Hepatocyte (in vitro differentiated cells): Measurements from ENCODE around the gene RHOT2. TPM values are rescaled to one million over a fixed set of nuclear protein-coding genes. Genes with fewer than 3 reads are reported as not detected.
A peak's percentile ranks its signal among the peaks of the same experiment; 100 is the strongest.

Experiments used
- DNase-seq: peaks from one replicate; pipeline ENCODE4 v3.0.0-alpha.2; 2016; ENCODE audit warnings: low spot score
- H2AFZ ChIP-seq: fragments of 200-600 bp; sonication (generic); 2 replicates; pipeline ENCODE4 v1.6.0; 2016; ENCODE audit warnings: antibody characterized with exemption, mild to moderate bottlenecking
- H3K27ac ChIP-seq: fragments of 200-600 bp; sonication (generic); 2 replicates; pipeline ENCODE4 v1.5.1; 2016; ENCODE audit warnings: mild to moderate bottlenecking
- H3K27me3 ChIP-seq: fragments of 200-600 bp; sonication (generic); 2 replicates; pipeline ENCODE4 v1.6.1; 2016
- H3K36me3 ChIP-seq: fragments of 200-600 bp; sonication (generic); replicated peaks from 2 replicates; pipeline ENCODE4 v1.5.1; 2016; ENCODE audit warnings: low read depth; ENCODE audit not compliant: insufficient read depth
- H3K4me1 ChIP-seq: fragments of 200-600 bp; sonication (generic); 2 replicates; pipeline ENCODE4 v1.5.1; 2016; ENCODE audit warnings: mild to moderate bottlenecking, moderate library complexity; ENCODE audit not compliant: insufficient read depth
- H3K4me2 ChIP-seq: fragments of 200-600 bp; sonication (generic); 2 replicates; pipeline ENCODE4 v1.6.0; 2016
- H3K4me3 ChIP-seq: fragments of 200-600 bp; sonication (generic); 2 replicates; pipeline ENCODE4 v1.5.1; 2016; ENCODE audit warnings: mild to moderate bottlenecking
- H3K79me2 ChIP-seq: fragments of 200-600 bp; sonication (generic); 2 replicates; pipeline ENCODE4 v1.6.0; 2017; ENCODE audit warnings: mild to moderate bottlenecking
- H3K9me2 ChIP-seq: fragments of 200-600 bp; sonication (generic); replicated peaks from 2 replicates; pipeline ENCODE4 v1.6.0; 2017; ENCODE audit warnings: mild to moderate bottlenecking; ENCODE audit not compliant: insufficient read depth
- H3K9me3 ChIP-seq: fragments of 200-600 bp; sonication (generic); 2 replicates; pipeline ENCODE4 v1.5.1; 2016; ENCODE audit warnings: low read depth, mild to moderate bottlenecking
- H4K20me1 ChIP-seq: fragments of 200-600 bp; sonication (generic); 2 replicates; pipeline ENCODE4 v1.6.0; 2016; ENCODE audit warnings: mild to moderate bottlenecking; ENCODE audit not compliant: insufficient read depth, poor library complexity, severe bottlenecking
- EZH2 ChIP-seq: fragments of 200-600 bp; sonication (generic); IDR thresholded peaks from 2 replicates; pipeline ENCODE4 v1.6.1; 2016; ENCODE audit warnings: antibody characterized with exemption, mild to moderate bottlenecking, borderline replicate concordance
- EZH2phosphoT487 ChIP-seq: fragments of 200-600 bp; sonication (generic); IDR thresholded peaks from one replicate; pipeline ENCODE4 v1.6.1; 2018; ENCODE audit warnings: antibody characterized with exemption, mild to moderate bottlenecking, low read depth, moderate library complexity; ENCODE audit not compliant: unreplicated experiment, severe bottlenecking
- WGBS: methylation state at CpG from one replicate; pipeline ENCODE4 v1.1.6; 2016; ENCODE audit warnings: low lambda C conversion rate; ENCODE audit errors: missing lambda C conversion rate; 5-methylcytosine and 5-hydroxymethylcytosine counted together
- polyA plus RNA-seq: library from polyadenylated mRNA; unstranded; fragments of >200 nt; fragmentation: Nextera tagmentation; extraction: Ambion mirVana; gene quantifications from 2 replicates; pipeline ENCODE4 v1.2.1, GENCODE V29; 2016
- total RNA-seq: library from RNA; depleted of rRNA; stranded (reverse); fragments of >200 nt; gene quantifications from 2 replicates; pipeline ENCODE4 v1.2.3, GENCODE V29; 2014
- TF ChIP-seq, protein P1 (sequence below): fragments of 200-600 bp; sonication (generic); IDR thresholded peaks from 2 replicates; pipeline ENCODE4 v1.5.1; 2016; ENCODE audit warnings: antibody characterized with exemption, mild to moderate bottlenecking; ENCODE audit not compliant: poor library complexity

RHOT2 gene
- total and polyA plus RNA-seq, 2 experiments from 2014 or later: 63.2 to 158 TPM

DNA sequence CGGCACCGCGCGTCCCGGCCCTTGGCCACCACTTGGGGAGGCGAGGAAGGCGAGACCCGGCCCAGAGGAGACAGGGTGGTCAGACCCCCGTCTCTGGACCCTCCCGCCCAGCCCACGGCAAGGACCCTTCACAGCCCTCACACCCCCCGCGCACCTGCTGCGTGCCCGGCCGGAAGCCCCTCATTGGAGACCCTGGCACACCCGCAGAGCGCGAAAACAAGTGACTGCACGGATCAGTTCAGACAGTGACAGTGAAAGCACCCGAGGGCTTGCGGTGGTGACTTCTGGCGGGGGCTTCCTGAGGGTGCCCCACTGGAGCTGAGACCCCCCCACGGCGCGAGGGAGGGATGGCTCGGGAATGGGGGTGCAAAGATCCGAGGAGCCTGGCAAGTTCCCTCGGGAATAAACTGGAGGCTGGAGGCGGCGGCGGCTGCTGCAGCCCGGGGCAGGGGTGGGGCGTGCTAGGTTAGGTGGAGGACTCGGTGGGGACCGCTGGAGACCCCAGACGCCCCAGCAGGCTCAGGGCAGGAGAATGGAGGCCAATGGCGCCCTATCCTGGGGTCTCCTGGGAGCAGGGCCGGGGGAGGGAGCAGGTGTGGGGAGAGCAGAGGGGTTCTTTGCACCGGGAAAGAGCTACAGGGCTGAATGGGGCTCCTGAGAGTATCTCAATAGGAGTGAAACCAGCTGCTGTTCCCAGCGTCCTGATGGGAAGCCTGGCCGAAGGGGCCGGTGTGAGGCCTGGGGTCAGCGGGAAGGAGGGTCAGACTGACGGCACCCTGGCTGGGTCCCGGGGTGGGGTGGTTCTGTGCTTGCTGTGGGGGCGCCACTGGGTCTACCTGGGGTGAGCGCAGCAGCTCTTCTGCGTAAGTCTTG lies 38.5 kb downstream of the RHOT2 start:
- no peaks in the 10 kb centered on the region for H3K4me1 ChIP-seq
- peaks cover 85% of the 10 kb centered on the region for H3K27me3 ChIP-seq
- DNase-seq: no peak
- H2AFZ ChIP-seq: no peak overlapping the region
- no peaks in the 10 kb centered on the region for H3K9me3 ChIP-seq
- H3K4me3 ChIP-seq: no peak overlapping the region
- peak overlapping the region; percentile 54 for H3K4me2 ChIP-seq
- H3K27ac ChIP-seq: no peak overlapping the region
- H3K79me2 ChIP-seq: no peaks in the 10 kb centered on the region
- no peaks in the 10 kb centered on the region for H3K36me3 ChIP-seq
- no peaks in the 10 kb centered on the region for H3K9me2 ChIP-seq
- H4K20me1 ChIP-seq: no peaks in the 10 kb centered on the region
- peak; percentile 34 for TF ChIP-seq EZH2phosphoT487
- peak; percentile 82 for TF ChIP-seq EZH2
- TF ChIP-seq, protein P1, sequence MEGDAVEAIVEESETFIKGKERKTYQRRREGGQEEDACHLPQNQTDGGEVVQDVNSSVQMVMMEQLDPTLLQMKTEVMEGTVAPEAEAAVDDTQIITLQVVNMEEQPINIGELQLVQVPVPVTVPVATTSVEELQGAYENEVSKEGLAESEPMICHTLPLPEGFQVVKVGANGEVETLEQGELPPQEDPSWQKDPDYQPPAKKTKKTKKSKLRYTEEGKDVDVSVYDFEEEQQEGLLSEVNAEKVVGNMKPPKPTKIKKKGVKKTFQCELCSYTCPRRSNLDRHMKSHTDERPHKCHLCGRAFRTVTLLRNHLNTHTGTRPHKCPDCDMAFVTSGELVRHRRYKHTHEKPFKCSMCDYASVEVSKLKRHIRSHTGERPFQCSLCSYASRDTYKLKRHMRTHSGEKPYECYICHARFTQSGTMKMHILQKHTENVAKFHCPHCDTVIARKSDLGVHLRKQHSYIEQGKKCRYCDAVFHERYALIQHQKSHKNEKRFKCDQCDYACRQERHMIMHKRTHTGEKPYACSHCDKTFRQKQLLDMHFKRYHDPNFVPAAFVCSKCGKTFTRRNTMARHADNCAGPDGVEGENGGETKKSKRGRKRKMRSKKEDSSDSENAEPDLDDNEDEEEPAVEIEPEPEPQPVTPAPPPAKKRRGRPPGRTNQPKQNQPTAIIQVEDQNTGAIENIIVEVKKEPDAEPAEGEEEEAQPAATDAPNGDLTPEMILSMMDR: no peak
- WGBS: 8% methylated on average over 39 of the region's 49 CpGs

DNA sequence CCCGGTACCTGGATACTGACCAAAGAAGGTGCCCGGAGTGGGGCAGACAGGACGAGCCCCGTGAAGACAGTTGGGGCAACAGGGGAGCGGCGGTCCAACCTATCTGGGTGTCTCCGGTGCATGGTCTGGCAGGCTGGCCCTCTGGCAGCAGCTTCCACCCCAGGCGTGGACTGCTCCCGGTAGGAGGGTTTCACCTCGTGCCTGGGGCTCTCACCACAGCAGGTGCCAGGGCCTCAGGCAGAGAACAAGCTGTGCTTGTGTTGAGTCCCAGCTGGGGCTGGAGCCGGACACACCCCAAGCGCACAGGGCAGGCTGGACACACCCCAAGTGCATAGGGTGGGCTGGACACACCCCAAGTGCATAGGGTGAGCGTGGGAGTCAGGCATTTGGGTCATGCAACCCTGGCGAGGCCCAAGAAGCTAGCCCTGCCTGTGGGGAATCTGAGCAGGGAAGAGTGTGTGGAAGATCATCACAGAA lies 39.2 kb downstream of the RHOT2 start:
- H3K27ac ChIP-seq: no peak overlapping the region
- no peak for TF ChIP-seq EZH2
- TF ChIP-seq, protein P1: no peak
- TF ChIP-seq EZH2phosphoT487: no peak
- no peak overlapping the region for H3K4me2 ChIP-seq

DNA sequence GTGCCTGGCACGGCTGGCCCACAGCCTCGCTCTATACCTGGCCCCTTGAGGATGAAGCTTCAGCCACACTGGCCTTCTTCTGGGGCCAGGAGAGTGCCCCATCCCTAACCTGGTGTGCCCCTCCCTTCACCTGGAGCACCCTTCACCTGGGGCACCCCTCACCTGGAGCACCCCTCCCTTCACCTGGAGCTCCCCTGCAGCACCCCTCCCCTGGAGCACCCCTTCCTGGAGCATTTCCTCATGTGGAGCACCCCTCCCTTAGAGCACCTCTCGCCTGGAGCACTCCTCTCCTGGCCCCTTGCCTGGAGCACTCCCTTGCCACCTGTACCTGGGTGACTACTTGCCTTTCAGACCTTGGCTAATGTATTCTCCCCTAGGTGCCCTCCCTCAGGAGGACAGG lies 40.1 kb downstream of the RHOT2 start:
- Histone ChIP-seq H3K36me3 (no peaks in the 10 kb centered on the region), H3K9me2 (no peaks in the 10 kb centered on the region), H3K4me1 (no peaks in the 10 kb centered on the region), H3K79me2 (no peaks in the 10 kb centered on the region), H3K9me3 (no peaks in the 10 kb centered on the region), H3K27me3 (peaks cover 69% of the 10 kb centered on the region), H3K4me3 (no peak overlapping the region), H2AFZ (no peak overlapping the region), H4K20me1 (no peaks in the 10 kb centered on the region), H3K4me2 (no peak overlapping the region), H3K27ac (no peak overlapping the region)
- 72% methylated on average over 3 of the region's 3 CpGs for WGBS
- TF ChIP-seq, protein P1: no peak
- TF ChIP-seq EZH2 (no peak), EZH2phosphoT487 (no peak)
- no peak for DNase-seq

More for the DNA sequence above, 39.2 kb downstream of the RHOT2 start:
- Histone ChIP-seq H3K9me3 (no peaks in the 10 kb centered on the region), H3K4me1 (no peaks in the 10 kb centered on the region), H2AFZ (no peak overlapping the region), H3K36me3 (no peaks in the 10 kb centered on the region), H3K79me2 (no peaks in the 10 kb centered on the region), H3K4me3 (no peak overlapping the region), H3K27me3 (peaks cover 78% of the 10 kb centered on the region), H4K20me1 (no peaks in the 10 kb centered on the region), H3K9me2 (no peaks in the 10 kb centered on the region)
- 55% methylated on average over 14 of the region's 14 CpGs for WGBS
- DNase-seq: no peak
